GM12865 (cell line): ENCODE results near the gene STK11.

Experiments used
- DNase-seq: peaks from one replicate; pipeline ENCODE4 v3.0.0; 2010; ENCODE audit warnings: low read depth
- H3K4me3 ChIP-seq: 2 replicates; pipeline ENCODE4 v1.5.1; 2011; ENCODE audit warnings: mild to moderate bottlenecking, low read depth, low read length, control low read depth
- CTCF ChIP-seq: IDR thresholded peaks from 2 replicates; pipeline ENCODE4 v1.5.1; 2011; ENCODE audit warnings: low read length, control low read depth, low read depth, inconsistent platforms; ENCODE audit not compliant: insufficient read depth; ENCODE audit errors: missing control alignments

Gene STK11

GRCh38 chr19:1228161-1228957 is 22.8 kb downstream of the STK11 start:
- TF ChIP-seq CTCF, result no peak
- no peak for DNase-seq
- H3K4me3 ChIP-seq, result no peak overlapping the region

- H3K4me3 ChIP-seq, result no peak overlapping the region
- no peak for DNase-seq
- no peak for TF ChIP-seq CTCF
Measured at GRCh38 chr19:1229056-1229923, 23.7 kb downstream of the STK11 start.

GRCh38 chr19:1229924-1230782 is 24.6 kb downstream of the STK11 start:
- DNase-seq, result no peak
- TF ChIP-seq CTCF, result no peak
- H3K4me3 ChIP-seq, result no peak overlapping the region

- no peak for DNase-seq
- no peak overlapping the region for H3K4me3 ChIP-seq
- TF ChIP-seq CTCF, result peak; percentile 7
Measured at GRCh38 chr19:1230783-1231489, 25.4 kb downstream of the STK11 start.

GRCh38 chr19:1231729-1232637 is 26.4 kb downstream of the STK11 start:
- no peak for TF ChIP-seq CTCF
- no peak overlapping the region for H3K4me3 ChIP-seq
- no peak for DNase-seq

GRCh38 chr19:1232652-1233072 is 27.1 kb downstream of the STK11 start:
- H3K4me3 ChIP-seq, result no peak overlapping the region
- no peak for TF ChIP-seq CTCF
- DNase-seq, result no peak
